Muscle of leg (tissue), 16 donors: ENCODE measurements around the gene CALY. TPM values are rescaled to one million over a fixed set of nuclear protein-coding genes. Genes with fewer than 3 reads are reported as not detected.

Source experiments
- DNase-seq: peaks from one replicate; pipeline ENCODE4 v3.0.0; 2013
- H3K27ac ChIP-seq: one replicate; pipeline ENCODE4 v1.5.1; 2013; ENCODE audit warnings: mild to moderate bottlenecking, low read length, control low read depth
- H3K27me3 ChIP-seq: one replicate; pipeline ENCODE4 v1.6.1; 2013; ENCODE audit warnings: low read length; ENCODE audit not compliant: control insufficient read depth, insufficient read depth
- H3K36me3 ChIP-seq: one replicate; pipeline ENCODE4 v1.6.1; 2013; ENCODE audit warnings: low read length; ENCODE audit not compliant: control insufficient read depth, insufficient read depth
- H3K4me1 ChIP-seq: one replicate; pipeline ENCODE4 v1.6.1; 2013; ENCODE audit warnings: low read length; ENCODE audit not compliant: control insufficient read depth, insufficient read depth
- H3K4me3 ChIP-seq: one replicate; pipeline ENCODE4 v1.5.1; 2013; ENCODE audit warnings: low read length, control low read depth
- H3K9me3 ChIP-seq: replicated peaks from 2 replicates; pipeline ENCODE4 v1.6.1; 2013; ENCODE audit warnings: low read depth, low read length; ENCODE audit not compliant: control insufficient read depth
- WGBS: methylation state at CpG from one replicate; pipeline ENCODE4 v1.1.5; 2013; ENCODE audit warnings: missing lambda C conversion rate; ENCODE audit not compliant: insufficient coverage; 5-methylcytosine and 5-hydroxymethylcytosine counted together
- long read RNA-seq, 11 donors: transcript quantifications; one replicate each; lab custom pipeline, GENCODE V29; 2026
- polyA plus RNA-seq, 8 donors: library from polyadenylated mRNA; unstranded; fragments of 120-200 nt; gene quantifications; one replicate each; pipeline versions ENCODE4 v1.2.1 to v1.2.3, GENCODE V29; 2013; ENCODE audit warnings: inconsistent platforms in 1 of 8, low replicate concordance in 1 of 8; ENCODE audit not compliant: insufficient read length in 8 of 8, insufficient read depth in 1 of 8
- total RNA-seq: library from RNA; stranded (reverse); fragments of 120-200 nt; gene quantifications from one replicate; pipeline ENCODE4 v1.2.4, GENCODE V29; 2013

Gene CALY, protein sequence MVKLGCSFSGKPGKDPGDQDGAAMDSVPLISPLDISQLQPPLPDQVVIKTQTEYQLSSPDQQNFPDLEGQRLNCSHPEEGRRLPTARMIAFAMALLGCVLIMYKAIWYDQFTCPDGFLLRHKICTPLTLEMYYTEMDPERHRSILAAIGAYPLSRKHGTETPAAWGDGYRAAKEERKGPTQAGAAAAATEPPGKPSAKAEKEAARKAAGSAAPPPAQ
- total RNA-seq (not detected), polyA plus RNA-seq (under 1 TPM in 2 of 8 donors, not detected in 6; 0.08 to 0.16 TPM)
- long read RNA-seq, donor 1, result 0 reads
- long read RNA-seq, donor 2, result 0 reads
- long read RNA-seq, donor 3, result 0 reads
- long read RNA-seq, donor 4, result 0 reads
- long read RNA-seq, donor 5, partial matches to known transcripts, result 83 of 84 reads
- long read RNA-seq, donor 5, other reads (novel, unspliced or antisense), result 0 of 84 reads
- long read RNA-seq, donor 6, result 0 reads
- long read RNA-seq, donor 7, result 0 reads
- long read RNA-seq, donor 8, result 0 reads
- long read RNA-seq, donor 9, result 0 reads
- long read RNA-seq, donor 10, result 0 reads
- long read RNA-seq, donor 11, partial matches to known transcripts, result 0 of 1 reads
- long read RNA-seq, donor 11, other reads (novel, unspliced or antisense), result 0 of 1 reads

DNA sequence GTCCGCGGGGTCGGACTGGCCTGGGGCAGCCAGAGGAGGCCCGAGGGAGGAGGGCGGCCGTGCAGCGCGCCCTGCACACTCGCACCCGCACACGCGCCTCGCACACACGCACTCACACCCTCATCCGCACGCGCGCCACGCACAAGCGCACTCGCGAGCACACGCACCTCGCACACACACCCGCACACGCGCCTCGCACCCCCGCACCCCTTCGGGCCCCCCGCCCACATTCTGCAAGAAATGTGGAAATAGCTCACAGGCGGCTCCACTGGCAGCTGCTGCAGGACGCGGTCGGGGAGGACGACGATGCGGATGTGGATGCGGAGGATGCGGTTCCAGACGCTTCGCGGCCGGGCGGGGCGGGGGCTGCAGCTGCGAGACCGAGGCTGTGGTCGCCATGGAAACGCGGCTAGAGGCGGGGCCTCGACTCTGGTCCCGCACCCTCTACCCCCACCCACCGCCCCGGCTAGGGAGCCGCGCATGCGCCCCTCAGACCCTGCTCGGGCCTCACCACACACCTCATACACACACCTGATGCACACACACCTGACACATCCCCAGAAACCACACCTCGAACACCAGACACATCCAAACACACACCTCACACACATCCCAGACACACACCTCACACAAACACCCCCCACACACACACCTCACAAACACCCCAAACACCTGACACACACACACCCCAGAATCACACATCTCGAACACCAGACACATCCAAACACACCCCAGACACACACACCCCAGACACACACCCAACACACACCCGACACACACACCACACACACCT is at the start of gene CALY:
Gene CALY (minus strand): TSS at position 320 of the 793 bp plus-strand sequence. CDS start 7,907 bp downstream, outside the sequence.
- Histone ChIP-seq H3K27me3 (peaks cover 62% of the 10 kb centered on the region), H3K9me3 (no peaks in the 10 kb centered on the region), H3K36me3 (no peaks in the 10 kb centered on the region), H3K27ac (no peak within 1 kb of the TSS), H3K4me1 (peaks cover 20% of the 10 kb centered on the region), H3K4me3 (no peak within 1 kb of the TSS)
- WGBS, result 18% methylated on average over 38 of the region's 63 CpGs
- no peak for DNase-seq

DNA sequence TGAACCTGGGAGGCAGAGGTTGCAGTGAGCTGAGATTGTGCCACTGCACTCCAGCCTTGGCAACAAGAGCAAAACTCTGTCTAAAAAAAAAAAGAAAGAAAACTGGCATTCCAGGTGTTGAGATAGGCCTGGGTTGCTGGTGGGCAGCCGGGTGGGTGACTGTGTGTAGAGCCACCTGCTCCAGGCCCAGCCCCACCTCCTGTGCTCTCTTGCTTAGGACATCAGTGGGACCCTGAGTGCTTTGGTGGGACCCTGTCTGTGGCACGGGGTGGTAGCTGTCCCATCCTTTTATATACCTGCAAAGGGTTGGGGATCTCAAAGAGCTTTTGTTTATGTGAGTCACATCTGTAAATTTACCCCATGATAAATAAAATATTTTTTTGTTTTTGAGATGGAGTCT is 48.5 kb upstream of the CALY start:
- peaks cover 18% of the 10 kb centered on the region for H3K36me3 ChIP-seq
- no peak for DNase-seq
- H3K27ac ChIP-seq, result no peak overlapping the region
- 100% methylated on average over 1 of the region's 2 CpGs for WGBS
- no peaks in the 10 kb centered on the region for H3K9me3 ChIP-seq
- H3K27me3 ChIP-seq, result no peaks in the 10 kb centered on the region
- no peak overlapping the region for H3K4me3 ChIP-seq
- H3K4me1 ChIP-seq, result no peaks in the 10 kb centered on the region

DNA sequence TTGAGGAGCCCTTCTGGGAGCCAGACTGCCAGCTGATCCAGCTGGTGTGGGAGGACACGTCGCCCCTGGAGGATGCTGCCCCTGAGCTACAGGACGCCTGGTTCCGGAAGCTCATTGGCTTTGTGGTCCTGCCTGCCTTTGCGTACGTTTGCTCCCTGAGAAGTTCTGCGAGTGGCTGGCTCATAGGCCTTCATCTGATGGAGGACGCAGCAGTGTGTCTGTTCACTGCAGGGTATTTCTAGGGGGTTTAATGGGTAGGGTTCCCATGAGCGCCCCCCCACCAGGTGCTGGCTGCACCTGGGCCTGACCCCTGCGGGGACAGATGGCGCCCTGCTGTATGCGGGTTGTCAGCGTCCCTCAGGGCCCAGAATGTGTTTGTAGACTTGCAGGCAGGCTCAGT is 47.4 kb upstream of the CALY start:
- H3K27me3 ChIP-seq, result no peaks in the 10 kb centered on the region
- no peak for DNase-seq
- H3K36me3 ChIP-seq, result peaks cover 14% of the 10 kb centered on the region
- H3K4me3 ChIP-seq, result no peak overlapping the region
- 80% methylated on average over 13 of the region's 13 CpGs for WGBS
- no peak overlapping the region for H3K27ac ChIP-seq
- H3K9me3 ChIP-seq, result no peaks in the 10 kb centered on the region
- peaks cover 8% of the 10 kb centered on the region for H3K4me1 ChIP-seq

DNA sequence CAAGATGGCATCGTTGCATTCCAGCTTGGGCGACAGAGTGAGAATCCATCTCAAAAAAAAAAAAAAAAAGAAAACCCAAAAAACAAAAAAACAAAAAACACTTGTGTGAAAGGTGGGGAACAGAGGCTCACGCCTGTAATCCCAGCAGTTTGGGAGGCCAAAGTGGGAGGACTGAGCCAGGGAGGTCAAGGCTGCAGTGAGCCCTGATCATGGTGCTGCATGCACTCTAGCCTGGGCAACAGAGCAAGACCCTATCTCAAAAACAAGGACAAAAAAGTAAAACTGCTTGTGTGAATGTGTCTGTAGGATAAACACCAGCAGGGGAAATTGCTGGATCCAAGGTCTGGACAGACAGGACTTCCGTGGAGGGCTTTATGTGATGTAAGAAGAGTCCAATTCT is 46.9 kb upstream of the CALY start:
- Histone ChIP-seq H3K4me1 (peaks cover 8% of the 10 kb centered on the region), H3K36me3 (peaks cover 11% of the 10 kb centered on the region), H3K9me3 (no peaks in the 10 kb centered on the region), H3K27me3 (no peaks in the 10 kb centered on the region), H3K4me3 (no peak overlapping the region), H3K27ac (no peak overlapping the region)
- 50% methylated on average over 1 of the region's 4 CpGs for WGBS
- DNase-seq, result no peak

DNA sequence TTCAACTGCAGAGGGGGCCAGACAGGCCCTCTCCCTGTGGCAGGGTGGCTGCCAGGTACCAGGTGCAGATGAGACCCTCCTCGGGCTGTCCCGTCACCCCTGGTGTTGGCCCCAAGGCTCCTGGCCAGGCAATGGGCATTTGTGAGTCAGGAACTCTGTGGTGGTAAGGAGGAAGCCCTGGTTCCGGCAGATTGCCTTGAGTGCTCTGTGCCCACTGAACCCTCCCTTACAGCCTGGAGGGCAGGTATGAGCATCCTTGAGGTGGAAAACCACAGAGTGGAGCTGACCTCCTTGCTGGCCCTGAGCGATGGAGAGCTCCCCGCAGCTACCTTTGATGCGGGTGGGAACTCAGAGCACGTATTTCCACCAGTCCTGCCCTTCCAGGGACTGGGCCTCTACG is 44.3 kb upstream of the CALY start:
- 85% methylated on average over 6 of the region's 8 CpGs for WGBS
- no peak for DNase-seq
- Histone ChIP-seq H3K36me3 (peaks cover 11% of the 10 kb centered on the region), H3K27ac (no peak overlapping the region), H3K9me3 (no peaks in the 10 kb centered on the region), H3K27me3 (no peaks in the 10 kb centered on the region), H3K4me1 (peaks cover 20% of the 10 kb centered on the region), H3K4me3 (no peak overlapping the region)

DNA sequence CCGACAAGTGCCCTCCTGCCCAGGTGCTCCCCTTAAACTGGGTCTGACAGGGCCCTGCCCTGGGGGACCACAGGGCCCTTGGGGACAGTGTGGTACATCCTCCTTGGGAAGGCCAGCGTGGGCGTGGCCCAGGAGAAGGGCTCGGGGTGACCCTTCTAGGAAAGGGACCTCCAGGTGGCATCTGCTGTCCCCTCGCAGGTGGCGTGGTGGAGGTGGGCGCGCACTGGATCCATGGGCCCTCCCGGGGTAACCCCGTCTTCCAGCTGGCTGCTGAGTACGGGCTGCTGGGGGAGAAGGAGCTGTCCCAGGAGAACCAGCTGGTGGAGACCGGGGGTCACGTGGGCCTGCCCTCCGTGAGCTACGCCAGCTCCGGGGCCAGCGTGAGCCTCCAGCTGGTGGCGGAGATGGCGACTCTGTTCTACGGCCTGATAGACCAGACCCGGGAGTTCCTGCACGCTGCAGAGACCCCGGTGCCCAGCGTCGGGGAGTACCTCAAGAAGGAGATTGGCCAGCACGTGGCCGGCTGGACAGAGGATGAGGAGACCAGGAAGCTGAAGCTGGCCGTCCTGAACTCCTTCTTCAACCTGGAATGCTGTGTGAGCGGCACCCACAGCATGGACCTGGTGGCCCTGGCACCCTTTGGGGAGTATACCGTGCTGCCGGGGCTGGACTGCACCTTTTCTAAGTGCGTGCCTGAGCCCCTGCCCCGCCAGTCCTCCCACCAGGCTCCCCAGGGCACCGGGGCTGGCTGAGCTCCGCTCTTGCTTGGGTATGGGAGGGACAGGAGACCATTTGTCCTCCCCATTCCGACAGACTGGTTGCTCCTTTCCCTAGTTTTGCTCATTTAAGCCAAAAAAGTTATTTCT is 43.3 kb upstream of the CALY start:
- peak overlapping the region; percentile 50 for H3K4me3 ChIP-seq
- WGBS, result 86% methylated on average over 34 of the region's 36 CpGs
- H3K9me3 ChIP-seq, result no peaks in the 10 kb centered on the region
- H3K4me1 ChIP-seq, result peaks cover 20% of the 10 kb centered on the region
- no peak for DNase-seq
- H3K27me3 ChIP-seq, result no peaks in the 10 kb centered on the region
- H3K36me3 ChIP-seq, result peaks cover 9% of the 10 kb centered on the region
- H3K27ac ChIP-seq, result no peak overlapping the region

DNA sequence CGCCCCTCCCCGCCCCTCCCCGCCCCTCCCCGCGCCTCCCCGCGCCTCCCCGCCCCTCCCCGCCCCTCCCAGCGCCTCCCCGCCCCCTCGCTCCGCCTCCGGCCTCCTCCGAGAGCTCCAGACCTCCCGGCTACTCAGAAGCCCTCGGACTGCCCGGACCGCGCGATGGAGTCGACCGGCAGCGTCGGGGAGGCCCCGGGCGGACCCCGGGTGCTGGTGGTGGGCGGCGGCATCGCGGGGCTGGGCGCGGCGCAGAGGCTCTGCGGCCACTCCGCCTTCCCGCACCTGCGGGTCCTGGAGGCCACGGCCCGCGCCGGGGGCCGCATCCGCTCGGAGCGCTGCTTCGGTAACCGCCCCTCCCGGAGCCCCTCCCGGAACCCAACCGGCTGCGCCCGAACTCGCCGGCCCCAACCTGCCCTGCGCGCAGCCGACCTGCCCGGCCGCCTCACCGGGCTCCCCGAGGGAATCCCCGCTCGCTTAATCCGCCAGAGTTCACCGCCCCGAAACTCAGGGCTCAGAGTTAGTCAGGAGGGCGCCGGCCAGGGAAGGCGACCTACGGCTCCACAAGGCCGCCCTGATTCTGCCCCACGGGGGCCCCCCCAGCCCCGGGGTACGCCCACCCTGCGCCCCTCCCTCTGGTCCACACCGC is 42.6 kb upstream of the CALY start, which contains the start of gene PAOX:
Gene PAOX (plus strand): TSS at position 111 of the 649 bp plus-strand sequence. CDS start 55 bp downstream, at position 166.
- 3% methylated on average over 63 of the region's 78 CpGs for WGBS
- DNase-seq, result peak; percentile 81
- Histone ChIP-seq H3K9me3 (no peaks in the 10 kb centered on the region), H3K4me3 (peak within 1 kb of the TSS; percentile 76), H3K4me1 (peaks cover 20% of the 10 kb centered on the region), H3K27me3 (no peaks in the 10 kb centered on the region), H3K27ac (peak within 1 kb of the TSS; percentile 53), H3K36me3 (peaks cover 6% of the 10 kb centered on the region)

DNA sequence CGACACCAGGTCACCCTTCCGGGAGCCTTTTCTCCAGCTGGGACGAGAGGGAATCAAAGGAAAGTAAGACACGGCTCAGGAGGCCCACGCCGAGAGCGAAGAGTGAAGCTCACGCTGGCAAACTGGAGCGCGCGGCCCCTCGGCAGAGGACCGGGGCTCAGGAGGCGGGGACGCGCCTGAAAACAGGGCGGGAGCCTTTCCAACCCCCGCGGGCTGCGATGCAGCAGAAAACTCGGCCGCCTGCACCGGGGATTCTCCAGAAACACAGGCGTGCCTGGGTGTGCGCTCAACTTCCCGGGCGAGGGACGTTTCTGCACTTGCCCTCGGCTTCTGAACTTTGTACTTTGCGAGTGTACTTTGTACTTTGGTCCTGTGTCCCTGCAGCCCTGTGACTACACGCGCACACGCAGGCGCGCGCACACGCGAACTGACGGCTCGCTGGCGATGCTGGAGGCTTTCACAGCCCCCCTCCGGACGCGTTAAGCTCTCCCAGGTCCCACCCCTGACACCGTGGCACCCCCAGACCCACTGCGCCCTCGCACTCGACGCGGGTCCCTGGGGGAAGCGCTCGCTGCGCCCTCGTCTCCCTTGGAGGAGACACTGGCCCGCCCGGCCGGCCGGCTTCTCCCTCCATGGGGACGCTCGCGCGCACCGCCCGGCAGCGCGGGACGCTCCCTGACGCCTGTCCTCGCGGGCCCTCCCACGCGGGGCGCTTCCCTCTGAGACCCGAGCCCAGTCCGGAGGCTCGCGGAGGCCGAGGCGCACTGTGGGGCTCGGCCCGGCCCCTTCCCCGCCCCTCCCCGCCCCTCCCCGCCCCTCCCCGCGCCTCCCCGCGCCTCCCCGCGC is 41.8 kb upstream of the CALY start:
- peak overlapping the region; percentile 53 for H3K27ac ChIP-seq
- no peaks in the 10 kb centered on the region for H3K27me3 ChIP-seq
- H3K4me1 ChIP-seq, result peaks cover 25% of the 10 kb centered on the region
- H3K9me3 ChIP-seq, result no peaks in the 10 kb centered on the region
- no peaks in the 10 kb centered on the region for H3K36me3 ChIP-seq
- under 1% methylated on average over 67 of the region's 90 CpGs for WGBS
- H3K4me3 ChIP-seq, result peak overlapping the region; percentile 76
- peak; percentile 77 for DNase-seq
